Central memory CD8-positive, alpha-beta T cell (primary cell): ENCODE data around the gene VOPP1.

Experiments
- ATAC-seq: fragments of 150-1000 bp; cut with Tn5 transposase; replicated peaks from 2 replicates; pipeline ENCODE4 v1.10.0; 2022; ENCODE audit warnings: mild to moderate bottlenecking, moderate FRiP score, moderate number of reproducible peaks; ENCODE audit not compliant: poor library complexity, severe bottlenecking; ENCODE audit errors: extremely low read depth
- DNase-seq, 2 donors: peaks; one replicate each; pipeline ENCODE4 v3.0.0; 2021; ENCODE audit warnings: low spot score in 2 of 2
- H3K27ac Mint-ChIP-seq: one replicate; pipeline ENCODE4 v1.8.0; 2022; ENCODE audit warnings: low read depth, mild to moderate bottlenecking, moderate library complexity, mixed read lengths
- H3K27me3 Mint-ChIP-seq: one replicate; pipeline ENCODE4 v1.8.0; 2022; ENCODE audit warnings: mixed read lengths
- H3K36me3 Mint-ChIP-seq: one replicate; pipeline ENCODE4 v1.8.0; 2022; ENCODE audit warnings: mild to moderate bottlenecking, moderate library complexity, mixed read lengths; ENCODE audit not compliant: insufficient read depth
- H3K4me1 Mint-ChIP-seq: one replicate; pipeline ENCODE4 v1.8.0; 2022; ENCODE audit warnings: mixed read lengths
- H3K4me3 Mint-ChIP-seq: one replicate; pipeline ENCODE4 v1.8.0; 2022; ENCODE audit warnings: mild to moderate bottlenecking, moderate library complexity, mixed read lengths
- H3K9me3 Mint-ChIP-seq: one replicate; pipeline ENCODE4 v1.8.0; 2022; ENCODE audit warnings: mixed read lengths

VOPP1 gene

DNA sequence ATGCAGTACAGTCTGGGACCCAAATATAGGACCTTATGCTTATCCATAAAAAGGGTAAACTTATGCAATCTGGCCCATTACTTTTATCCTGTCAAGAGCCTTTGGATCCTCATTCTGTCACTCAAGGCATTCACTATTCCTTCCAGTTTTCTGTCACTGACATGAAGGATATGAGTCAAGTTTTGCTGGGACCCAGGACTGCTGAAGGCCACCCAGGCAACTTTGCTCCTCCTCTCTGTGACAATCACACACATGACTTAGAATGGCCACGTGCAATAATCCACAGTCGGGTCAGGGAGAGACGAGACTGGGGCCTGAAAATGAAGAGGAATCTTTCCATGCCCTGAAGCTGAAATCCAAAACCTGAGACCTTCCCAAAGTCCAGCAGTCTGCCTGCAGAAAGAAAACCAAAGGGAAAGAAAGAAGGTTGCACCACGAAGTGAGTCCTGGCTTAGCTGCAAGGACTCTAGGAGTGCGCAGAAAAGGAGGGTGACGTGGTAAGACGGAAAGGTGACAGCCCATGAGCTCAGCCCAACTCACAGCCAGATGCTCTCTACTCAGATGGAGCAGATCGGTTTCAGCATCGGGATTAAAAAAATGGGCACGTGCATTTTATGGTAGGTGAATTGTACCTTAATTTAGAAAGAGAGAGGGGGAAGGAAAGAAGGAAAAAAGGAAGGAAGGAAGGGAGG is 67.2 kb downstream of the VOPP1 start:
- no peaks in the 10 kb centered on the region for H3K27me3 Mint-ChIP-seq
- H3K4me1 Mint-ChIP-seq: peaks cover 52% of the 10 kb centered on the region
- peaks cover 11% of the 10 kb centered on the region for H3K36me3 Mint-ChIP-seq

DNA sequence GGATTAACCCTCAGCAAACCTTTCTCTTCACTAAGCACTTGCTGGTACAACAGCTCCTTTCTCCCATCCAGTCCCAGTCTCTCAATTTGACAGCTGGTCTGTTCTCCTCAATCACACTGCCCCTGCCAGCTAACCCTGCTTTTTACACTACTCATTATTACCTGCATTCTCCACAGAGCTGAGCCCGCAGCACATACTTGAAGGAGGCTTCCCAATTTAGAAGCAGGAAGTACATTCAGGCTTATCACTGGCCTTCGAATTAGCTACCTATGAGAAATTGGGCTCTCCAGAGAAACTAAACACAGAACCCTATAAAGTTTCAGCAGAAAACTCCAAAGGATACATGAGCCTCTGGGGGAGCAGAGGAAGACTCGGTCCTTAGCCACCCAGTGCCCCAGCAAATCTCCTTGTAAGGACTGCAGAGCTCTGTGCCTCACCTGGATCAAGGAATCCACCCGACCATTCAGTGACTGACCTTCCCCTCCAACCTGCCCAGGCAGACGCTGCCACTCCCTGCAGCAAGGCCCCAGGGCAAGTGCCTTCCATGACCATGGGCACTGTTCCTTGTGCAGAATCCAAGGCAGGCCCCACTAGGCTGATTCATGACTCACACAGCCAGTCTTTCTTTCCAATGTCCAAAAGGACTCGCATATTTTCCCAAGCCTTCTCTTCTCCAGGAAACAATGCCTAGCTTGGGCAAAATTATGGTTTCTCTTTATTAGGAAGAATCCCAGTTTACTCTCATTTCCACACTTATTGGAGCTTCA is 68.0 kb downstream of the VOPP1 start:
- no peaks in the 10 kb centered on the region for H3K27me3 Mint-ChIP-seq
- DNase-seq (no peak), ATAC-seq (no peak)
- H3K27ac Mint-ChIP-seq: peak overlapping the region; percentile 82
- H3K9me3 Mint-ChIP-seq: no peaks in the 10 kb centered on the region
- peaks cover 53% of the 10 kb centered on the region for H3K4me1 Mint-ChIP-seq
- H3K36me3 Mint-ChIP-seq: peaks cover 9% of the 10 kb centered on the region
- no peak overlapping the region for H3K4me3 Mint-ChIP-seq

More for the DNA sequence above, 67.2 kb downstream of the VOPP1 start:
- DNase-seq (no peak), ATAC-seq (no peak)
- H3K27ac Mint-ChIP-seq: peak overlapping the region; percentile 82
- no peaks in the 10 kb centered on the region for H3K9me3 Mint-ChIP-seq
- no peak overlapping the region for H3K4me3 Mint-ChIP-seq

DNA sequence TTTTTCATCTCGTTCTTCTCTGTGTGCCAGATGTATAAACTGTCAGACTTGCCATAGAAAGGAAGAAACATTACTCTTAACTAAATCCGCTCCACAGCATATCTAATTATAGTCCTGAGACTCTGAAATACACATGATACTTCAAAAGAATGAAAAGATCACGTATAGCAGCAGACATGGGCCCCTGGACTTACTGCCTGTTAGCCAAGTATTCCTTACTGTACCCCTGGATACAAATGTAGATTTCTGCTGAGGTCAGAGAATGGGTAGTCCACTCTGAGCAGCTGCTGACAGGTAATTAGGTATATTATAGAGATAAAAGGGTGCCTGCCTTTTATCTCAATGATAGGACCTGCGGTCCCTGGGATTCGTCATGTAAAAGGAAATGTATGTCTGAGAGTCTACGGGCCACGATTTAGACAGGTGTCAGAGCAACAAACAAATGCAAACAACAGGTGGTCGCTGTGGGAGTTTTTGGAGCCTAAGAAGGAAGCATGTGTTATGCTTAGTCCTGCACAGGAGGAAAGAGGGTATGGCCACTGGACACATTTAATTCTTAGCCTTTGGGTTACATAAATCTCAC is 69.4 kb downstream of the VOPP1 start:
- Mint-ChIP-seq H3K4me1 (peaks cover 63% of the 10 kb centered on the region), H3K27me3 (no peaks in the 10 kb centered on the region), H3K9me3 (no peaks in the 10 kb centered on the region), H3K4me3 (no peak overlapping the region), H3K36me3 (peaks cover 12% of the 10 kb centered on the region), H3K27ac (no peak overlapping the region)
- ATAC-seq (no peak), DNase-seq (no peak)

DNA sequence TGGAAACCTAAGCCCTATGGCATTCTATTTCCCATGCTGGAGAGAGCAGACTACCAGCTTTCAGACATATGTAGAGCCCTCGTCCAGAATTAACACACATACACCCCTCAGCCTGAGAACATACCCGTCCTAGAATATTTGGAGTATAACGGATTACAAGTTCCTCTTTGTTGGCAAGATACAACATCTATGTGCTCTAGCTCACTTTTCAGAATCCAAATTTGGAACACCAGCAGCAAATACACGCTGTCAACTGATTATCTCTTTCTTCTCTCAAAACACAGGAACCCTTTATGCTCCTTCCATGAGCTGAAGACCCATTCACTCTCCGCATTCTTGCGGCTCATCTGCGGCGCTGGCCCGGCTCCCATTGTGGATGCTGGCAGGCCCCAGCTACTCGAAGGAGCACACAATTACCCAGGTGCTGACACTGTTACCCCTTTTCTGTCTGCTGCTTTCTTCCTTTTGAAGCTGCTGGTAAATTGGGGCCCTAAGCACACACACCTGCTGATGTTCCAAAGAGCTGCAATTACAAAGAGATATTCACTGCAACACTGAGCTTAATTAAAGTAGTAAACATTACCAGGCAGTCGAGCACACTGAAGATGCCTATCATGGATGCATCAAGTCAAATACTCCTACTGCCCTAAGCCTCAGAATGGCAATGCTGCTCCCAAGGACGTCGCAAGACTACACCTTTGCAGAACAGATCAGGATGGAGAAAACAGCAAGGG is 70.0 kb downstream of the VOPP1 start:
- H3K27me3 Mint-ChIP-seq: no peaks in the 10 kb centered on the region
- ATAC-seq: no peak
- H3K4me1 Mint-ChIP-seq: peaks cover 63% of the 10 kb centered on the region
- peaks cover 12% of the 10 kb centered on the region for H3K36me3 Mint-ChIP-seq
- no peak overlapping the region for H3K27ac Mint-ChIP-seq
- DNase-seq: no peak
- H3K4me3 Mint-ChIP-seq: no peak overlapping the region
- no peaks in the 10 kb centered on the region for H3K9me3 Mint-ChIP-seq

DNA sequence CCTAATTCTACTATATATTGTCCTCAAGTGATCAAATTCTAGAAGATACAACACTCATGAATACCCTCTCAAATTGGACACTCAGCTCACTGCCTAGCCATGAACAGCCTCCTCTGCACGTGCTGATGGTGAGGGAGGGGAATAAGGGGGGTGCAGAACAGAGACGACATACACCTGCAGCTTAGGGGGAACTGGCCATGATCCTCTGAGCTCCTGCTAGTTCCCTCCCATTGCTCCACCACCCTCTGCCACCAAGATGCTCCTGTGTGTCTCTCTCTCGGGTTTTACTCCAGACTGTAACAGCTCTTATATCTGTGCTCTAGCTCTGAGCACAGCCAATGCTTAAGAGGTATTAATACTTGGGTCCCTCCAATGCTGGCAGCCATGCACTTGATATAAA is 70.7 kb downstream of the VOPP1 start:
- no peak for ATAC-seq
- H3K36me3 Mint-ChIP-seq: peaks cover 15% of the 10 kb centered on the region

DNA sequence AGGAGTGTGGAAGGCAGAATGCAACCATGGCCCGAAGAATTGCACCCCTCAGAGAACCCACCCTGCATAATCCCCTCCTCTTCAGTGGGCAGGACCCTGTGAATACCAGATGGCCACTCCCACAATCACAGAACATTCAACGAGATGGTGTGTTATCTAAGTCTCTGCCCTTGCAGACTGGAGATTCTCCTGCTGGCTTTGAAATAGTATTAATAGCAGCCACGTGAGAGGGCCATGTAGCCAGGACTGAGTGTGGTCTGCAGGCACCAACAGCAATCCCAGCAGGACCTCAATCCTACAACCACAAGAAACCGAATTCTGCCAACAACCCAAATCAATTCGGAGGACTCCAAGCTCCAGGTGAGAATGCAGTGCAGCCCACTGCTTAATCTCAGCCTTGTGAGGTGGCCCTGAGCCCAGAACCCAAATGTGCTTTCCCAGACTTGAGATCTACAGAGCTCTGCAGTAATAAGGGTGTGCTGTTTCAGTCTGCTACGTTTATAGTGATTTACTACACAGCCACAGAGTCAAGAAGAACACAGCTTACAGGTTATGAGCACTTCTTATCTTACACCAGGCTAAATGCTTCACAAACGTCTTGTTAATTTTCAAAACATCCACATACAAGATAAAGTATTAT is 72.1 kb downstream of the VOPP1 start:
- no peak overlapping the region for H3K27ac Mint-ChIP-seq
- no peaks in the 10 kb centered on the region for H3K27me3 Mint-ChIP-seq
- ATAC-seq: no peak

More for the DNA sequence above, 70.7 kb downstream of the VOPP1 start:
- no peaks in the 10 kb centered on the region for H3K27me3 Mint-ChIP-seq
- H3K4me3 Mint-ChIP-seq: no peak overlapping the region
- H3K27ac Mint-ChIP-seq: no peak overlapping the region
- no peak for DNase-seq
- H3K9me3 Mint-ChIP-seq: no peaks in the 10 kb centered on the region
- peaks cover 63% of the 10 kb centered on the region for H3K4me1 Mint-ChIP-seq

DNA sequence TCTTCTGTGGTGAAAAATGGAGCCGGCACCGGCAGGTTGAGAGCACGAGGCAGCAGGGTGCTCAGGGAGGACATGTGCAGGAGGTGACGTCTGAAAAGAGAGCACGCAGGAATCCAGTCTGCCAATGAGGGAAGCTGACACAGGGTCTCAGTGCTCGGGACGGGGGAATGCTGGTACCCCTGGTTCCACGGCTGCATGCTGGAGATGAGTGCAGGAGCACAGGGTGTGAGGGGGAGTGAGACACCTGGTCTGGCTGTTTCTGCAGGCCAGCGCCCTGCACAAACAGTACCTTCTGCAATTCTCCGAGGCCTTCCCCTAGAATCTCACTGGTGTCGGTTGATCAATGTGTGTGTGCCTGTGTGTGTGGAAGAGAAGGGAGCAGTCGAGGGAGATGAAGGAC is 72.7 kb downstream of the VOPP1 start:
- Mint-ChIP-seq H3K27me3 (no peaks in the 10 kb centered on the region), H3K36me3 (peaks cover 17% of the 10 kb centered on the region), H3K4me3 (no peak overlapping the region), H3K4me1 (peaks cover 53% of the 10 kb centered on the region), H3K9me3 (no peaks in the 10 kb centered on the region), H3K27ac (peak overlapping the region; percentile 69)
- DNase-seq (no peak), ATAC-seq (no peak)

More for the DNA sequence above, 72.1 kb downstream of the VOPP1 start:
- Mint-ChIP-seq H3K4me1 (peaks cover 58% of the 10 kb centered on the region), H3K36me3 (peaks cover 18% of the 10 kb centered on the region), H3K9me3 (no peaks in the 10 kb centered on the region), H3K4me3 (no peak overlapping the region)
- no peak for DNase-seq

DNA sequence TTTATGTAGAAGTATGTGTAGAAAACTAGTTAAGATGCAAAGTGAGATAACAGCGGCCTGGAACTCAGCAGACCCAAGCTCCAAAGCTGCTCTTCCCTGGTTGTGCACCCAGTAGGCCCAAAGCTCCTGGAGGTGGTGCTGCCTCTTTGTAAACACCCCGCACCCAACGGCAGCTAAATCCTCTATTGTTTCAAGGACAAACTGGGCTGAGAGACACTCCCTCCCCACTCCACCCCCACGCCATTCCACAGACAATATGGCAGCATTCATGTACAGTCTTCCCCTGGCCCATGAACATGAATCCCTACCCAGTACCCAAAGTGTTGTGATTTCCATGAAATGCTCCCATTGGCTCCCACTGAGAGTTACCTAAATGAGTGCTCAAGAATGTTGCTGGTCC is 73.5 kb downstream of the VOPP1 start:
- peak overlapping the region; percentile 75 for H3K27ac Mint-ChIP-seq
- no peak for DNase-seq
- H3K4me1 Mint-ChIP-seq: peaks cover 48% of the 10 kb centered on the region
- no peak overlapping the region for H3K4me3 Mint-ChIP-seq
- H3K36me3 Mint-ChIP-seq: peaks cover 17% of the 10 kb centered on the region
- ATAC-seq: no peak
- H3K27me3 Mint-ChIP-seq: no peaks in the 10 kb centered on the region
- H3K9me3 Mint-ChIP-seq: no peaks in the 10 kb centered on the region

DNA sequence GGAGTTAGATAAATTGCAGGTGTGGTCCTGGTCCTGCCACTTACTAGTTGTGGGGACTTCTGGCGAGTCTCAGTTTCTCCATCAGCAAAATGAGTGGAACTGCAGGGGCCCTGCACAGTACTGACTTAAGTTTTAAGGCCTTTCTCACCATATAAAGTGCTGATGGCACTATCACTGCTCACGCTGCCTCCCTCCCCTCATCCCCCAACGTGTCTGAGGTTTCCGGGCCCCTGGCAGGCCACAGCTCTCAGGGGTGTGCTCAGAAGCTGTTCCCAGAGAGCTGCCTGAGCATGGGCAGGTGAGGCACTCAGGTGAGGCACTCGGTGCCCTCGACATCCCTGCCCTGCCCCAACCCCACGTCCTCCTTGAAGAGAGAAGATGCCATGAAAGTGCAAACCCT is 74.2 kb downstream of the VOPP1 start:
- Mint-ChIP-seq H3K27me3 (no peaks in the 10 kb centered on the region), H3K27ac (peak overlapping the region; percentile 75), H3K9me3 (no peaks in the 10 kb centered on the region), H3K36me3 (peaks cover 18% of the 10 kb centered on the region), H3K4me3 (peak overlapping the region; percentile 49), H3K4me1 (peaks cover 55% of the 10 kb centered on the region)
- ATAC-seq: peak; percentile 96
- peak in 1 of 2 donors; percentile 44 for DNase-seq

DNA sequence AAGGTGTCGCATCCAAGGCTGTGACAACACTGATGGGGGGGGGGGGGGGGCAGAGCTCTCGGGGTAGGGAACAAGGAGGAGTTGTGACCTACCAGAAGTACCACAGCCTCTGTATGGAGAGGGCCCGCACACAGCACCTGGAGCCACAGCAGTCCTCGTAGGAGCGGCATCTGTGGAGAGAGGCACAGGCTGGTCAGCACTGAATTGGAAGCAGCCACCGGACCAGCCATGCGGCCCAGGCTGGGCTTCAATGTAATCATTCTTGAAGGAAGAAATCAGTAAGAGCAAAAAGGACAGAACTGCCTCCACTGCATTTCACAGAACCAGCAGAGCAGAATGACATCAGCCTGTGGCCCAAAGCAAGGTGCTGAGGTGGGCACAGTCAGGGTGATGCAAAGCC is 74.8 kb downstream of the VOPP1 start:
- peaks cover 61% of the 10 kb centered on the region for H3K4me1 Mint-ChIP-seq
- DNase-seq (no peak), ATAC-seq (peak; percentile 41)
- H3K27ac Mint-ChIP-seq: peak overlapping the region; percentile 19
- no peak overlapping the region for H3K4me3 Mint-ChIP-seq
- H3K9me3 Mint-ChIP-seq: no peaks in the 10 kb centered on the region
- peaks cover 21% of the 10 kb centered on the region for H3K36me3 Mint-ChIP-seq
- H3K27me3 Mint-ChIP-seq: no peaks in the 10 kb centered on the region

DNA sequence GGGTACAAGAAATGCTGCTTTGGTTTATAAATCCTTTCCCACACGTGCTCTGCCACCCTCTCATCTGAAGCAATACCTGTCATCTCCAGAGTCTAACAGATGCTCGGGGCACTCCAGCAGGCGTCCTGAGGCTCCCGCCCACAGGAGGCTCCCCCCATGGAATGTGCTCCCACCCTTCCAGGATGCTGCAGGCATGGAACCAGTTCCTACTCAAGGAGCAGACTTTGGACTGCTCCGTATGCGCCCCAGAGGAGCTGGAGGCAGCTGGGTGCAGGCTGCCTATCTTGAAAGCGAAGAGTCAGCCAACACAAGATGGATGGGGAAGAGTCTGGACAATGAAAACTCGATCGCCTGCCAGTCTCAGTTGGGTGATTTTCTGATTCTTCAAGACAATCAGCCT is 75.4 kb downstream of the VOPP1 start:
- H3K4me3 Mint-ChIP-seq: no peak overlapping the region
- no peak overlapping the region for H3K27ac Mint-ChIP-seq
- DNase-seq (no peak), ATAC-seq (no peak)
- H3K9me3 Mint-ChIP-seq: no peaks in the 10 kb centered on the region
- no peaks in the 10 kb centered on the region for H3K27me3 Mint-ChIP-seq
- peaks cover 55% of the 10 kb centered on the region for H3K4me1 Mint-ChIP-seq
- H3K36me3 Mint-ChIP-seq: peaks cover 21% of the 10 kb centered on the region

DNA sequence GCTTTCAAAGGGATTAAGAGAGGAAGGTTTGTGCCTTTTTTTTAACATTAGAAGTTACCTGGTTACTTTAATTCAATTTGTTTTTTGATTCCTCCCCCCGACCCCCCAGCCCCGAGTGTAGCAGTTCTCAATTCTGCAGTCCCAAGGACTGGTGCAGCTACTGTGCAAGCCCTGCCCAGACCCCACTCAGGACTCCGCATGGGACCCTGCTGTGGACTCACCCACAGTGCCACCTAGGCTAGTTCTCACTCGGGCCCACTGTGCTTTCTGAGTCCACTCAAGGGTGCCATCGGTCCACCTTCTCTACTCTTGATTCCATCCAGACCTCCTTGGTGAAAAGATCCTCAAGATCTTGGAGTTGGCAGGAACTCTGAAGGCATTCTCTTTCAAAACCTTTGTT is 77.4 kb downstream of the VOPP1 start:
- Mint-ChIP-seq H3K27me3 (no peaks in the 10 kb centered on the region), H3K4me3 (no peak overlapping the region), H3K9me3 (no peaks in the 10 kb centered on the region), H3K27ac (no peak overlapping the region), H3K4me1 (peaks cover 43% of the 10 kb centered on the region), H3K36me3 (peaks cover 23% of the 10 kb centered on the region)
- ATAC-seq: no peak
- no peak for DNase-seq
